AG09319 (cell line): ENCODE results near the gene KIF4B.
A peak's percentile ranks its signal among the peaks of the same experiment; 100 is the strongest.

Experiments
- DNase-seq: peaks from one replicate; pipeline ENCODE4 v3.0.0-alpha.2; 2010; ENCODE audit warnings: low read depth; ENCODE audit errors: extremely low read depth
- CTCF ChIP-seq: IDR thresholded peaks from 2 replicates; pipeline ENCODE4 v1.5.1; 2011; ENCODE audit warnings: low read depth, mild to moderate bottlenecking, inconsistent platforms, low read length, moderate library complexity

KIF4B gene

GRCh38 chr5:155046591-155046990 is 33.0 kb downstream of the KIF4B start:
- no peak for TF ChIP-seq CTCF
- no peak for DNase-seq

GRCh38 chr5:155047818-155048217 is 34.3 kb downstream of the KIF4B start:
- DNase-seq: no peak
- TF ChIP-seq CTCF: no peak

GRCh38 chr5:155049569-155050383 is 36.2 kb downstream of the KIF4B start:
- DNase-seq: no peak
- peak; percentile 13; the same call in 1 of the 2 replicates for TF ChIP-seq CTCF

GRCh38 chr5:155050384-155051019 is 36.9 kb downstream of the KIF4B start:
- no peak for TF ChIP-seq CTCF
- DNase-seq: no peak

GRCh38 chr5:155052532-155052931 is 39.0 kb downstream of the KIF4B start:
- no peak for TF ChIP-seq CTCF

GRCh38 chr5:155053501-155053900 is 39.9 kb downstream of the KIF4B start:
- no peak for TF ChIP-seq CTCF
- no peak for DNase-seq

More at GRCh38 chr5:155052532-155052931, 39.0 kb downstream of the KIF4B start:
- DNase-seq: no peak

- DNase-seq: no peak
- no peak for TF ChIP-seq CTCF
Measured at GRCh38 chr5:155056644-155057269, 43.2 kb downstream of the KIF4B start.
